Left cardiac atrium (tissue), 4 donors: ENCODE data around the gene LIMK2. TPM values are rescaled to one million over a fixed set of nuclear protein-coding genes. Genes with fewer than 3 reads are reported as not detected.
A peak's percentile ranks its signal among the peaks of the same experiment; 100 is the strongest.
"Not testable (repeated sequence)": the region's sequence is repeated elsewhere in the genome, so short reads cannot be mapped to it uniquely, and the experiment has no call there.

ENCODE experiments used
- ATAC-seq, 2 donors: fragments of 200-7000 bp; cut with Tn5 transposase; one replicate each; pipeline ENCODE4 v1.9.1; 2020; ENCODE audit warnings: mild to moderate bottlenecking in 2 of 2, moderate library complexity in 2 of 2
- DNase-seq: peaks from one replicate; pipeline ENCODE4 v3.0.0-alpha.2; 2020
- intact Hi-C, 2 donors: fragments of 100-400 bp; cut with DNase I; formaldehyde crosslinking; loops; one replicate each; pipeline versions ENCODE4 v1.14.1 to v1.15.1; 2022 to 2023
- total RNA-seq, 2 donors: library from RNA; stranded (reverse); fragmentation: NEBNext Ultra II Directional; extraction: Animal tissue kit (Norgen Biotek cat#: 25700); gene quantifications; one replicate each; pipeline ENCODE4 v1.2.1, GENCODE V29; 2021
- donor health status: DM: no; HTN: yes; CAD: no.
- donor health status: DM: no; HTN: yes; CAD: no; lungs with severe emphysema.
- donor health status: DM: yes; HTN: yes; CAD: no.
- donor health status: Dilated cardiomyopathy.

LIMK2 gene
- total RNA-seq, 2 donors from 2014 or later = 10.2 to 18.5 TPM

GRCh38 chr22:31236044-31236443 is 23.9 kb downstream of the LIMK2 start:
- DNase-seq, intact Hi-C loops, ATAC-seq: not testable (repeated sequence)

GRCh38 chr22:31238057-31238456 is 26.0 kb downstream of the LIMK2 start:
- intact Hi-C loops = no loop called here
- DNase-seq (no peak), ATAC-seq (no peak)

GRCh38 chr22:31239771-31240370 is 27.8 kb downstream of the LIMK2 start:
- no peak for DNase-seq
- intact Hi-C loops = no loop called here
- no peak for ATAC-seq

- intact Hi-C loops = no loop called here
- no peak for DNase-seq
- ATAC-seq = peak in 1 of 2 donors; percentile 14
These were observed 29.1 kb downstream of the LIMK2 start for GRCh38 chr22:31241200-31241599.

GRCh38 chr22:31241936-31242335 is 29.8 kb downstream of the LIMK2 start:
- peak in 1 of 2 donors; percentile 67 for ATAC-seq
- no peak for DNase-seq
- intact Hi-C loops = no loop called here

- no peak for ATAC-seq
- DNase-seq = no peak
- intact Hi-C loops = no loop called here
These were observed 31.4 kb downstream of the LIMK2 start for GRCh38 chr22:31243339-31244045.

- intact Hi-C loops = no loop called here
- DNase-seq (no peak), ATAC-seq (peak in 1 of 2 donors; percentile 38)
These were observed 32.2 kb downstream of the LIMK2 start for GRCh38 chr22:31244046-31244942.

GRCh38 chr22:31244943-31245451 is 32.9 kb downstream of the LIMK2 start:
- intact Hi-C loops = no loop called here
- ATAC-seq = no peak
- no peak for DNase-seq

GRCh38 chr22:31245998-31246397 is 33.9 kb downstream of the LIMK2 start:
- DNase-seq, intact Hi-C loops, ATAC-seq: not testable (repeated sequence)

- ATAC-seq = no peak
- no peak for DNase-seq
- intact Hi-C loops = no loop called here
These were observed 34.6 kb downstream of the LIMK2 start for GRCh38 chr22:31246687-31247086.

GRCh38 chr22:31247726-31248125 is 35.6 kb downstream of the LIMK2 start:
- ATAC-seq = peak in 1 of 2 donors; percentile 3
- intact Hi-C loops = no loop called here
- no peak for DNase-seq

- intact Hi-C loops = no loop called here
- DNase-seq (peak; percentile 79), ATAC-seq (peak; percentile 98)
These were observed 36.1 kb downstream of the LIMK2 start for GRCh38 chr22:31248138-31248745.

GRCh38 chr22:31248965-31249958 is 37.2 kb downstream of the LIMK2 start:
- no peak for DNase-seq
- intact Hi-C loops = no loop called here
- ATAC-seq = no peak

- ATAC-seq = no peak
- intact Hi-C loops = no loop called here
- no peak for DNase-seq
These were observed 38.9 kb downstream of the LIMK2 start for GRCh38 chr22:31250740-31251600.

- no peak for DNase-seq
- peak; percentile 33 to 59 for ATAC-seq
- intact Hi-C loops = no loop called here
These were observed 41.9 kb downstream of the LIMK2 start for GRCh38 chr22:31253949-31254348.

- DNase-seq = no peak
- no peak for ATAC-seq
- intact Hi-C loops = no loop called here
These were observed 47.8 kb downstream of the LIMK2 start for GRCh38 chr22:31259798-31260473.

GRCh38 chr22:31260474-31260856 is 48.4 kb downstream of the LIMK2 start:
- ATAC-seq (no peak), DNase-seq (no peak)
- intact Hi-C loops = no loop called here
